GM12865 (cell line): ENCODE data around the gene MSRB3.
"Not testable (repeated sequence)": the region's sequence is repeated elsewhere in the genome, so short reads cannot be mapped to it uniquely, and the experiment has no call there.

Source experiments
- DNase-seq: peaks from one replicate; pipeline ENCODE4 v3.0.0; 2010; ENCODE audit warnings: low read depth
- H3K4me3 ChIP-seq: 2 replicates; pipeline ENCODE4 v1.5.1; 2011; ENCODE audit warnings: mild to moderate bottlenecking, low read depth, low read length, control low read depth
- CTCF ChIP-seq: IDR thresholded peaks from 2 replicates; pipeline ENCODE4 v1.5.1; 2011; ENCODE audit warnings: low read length, control low read depth, low read depth, inconsistent platforms; ENCODE audit not compliant: insufficient read depth; ENCODE audit errors: missing control alignments

The MSRB3 gene

GRCh38 chr12:65275627-65276026 lies 2.9 kb upstream of the MSRB3 start:
- no peak for TF ChIP-seq CTCF
- no peak for DNase-seq
- no peak overlapping the region for H3K4me3 ChIP-seq

GRCh38 chr12:65276916-65277530 lies 1.5 kb upstream of the MSRB3 start:
- DNase-seq, result no peak
- TF ChIP-seq CTCF, result no peak
- H3K4me3 ChIP-seq, result no peak overlapping the region

- H3K4me3 ChIP-seq, result peak overlapping the region; percentile 69; the same call in 1 of the 2 replicates
- TF ChIP-seq CTCF, result no peak
- no peak for DNase-seq
These were observed 398 bp upstream of the MSRB3 start for GRCh38 chr12:65277994-65278575.

- no peak for TF ChIP-seq CTCF
- no peak for DNase-seq
- H3K4me3 ChIP-seq, result peak overlapping the region; percentile 69
These were observed 1.1 kb downstream of the MSRB3 start for GRCh38 chr12:65279369-65280112.

- no peak for TF ChIP-seq CTCF
- no peak overlapping the region for H3K4me3 ChIP-seq
- no peak for DNase-seq
These were observed 1.8 kb downstream of the MSRB3 start for GRCh38 chr12:65280306-65280705.

GRCh38 chr12:65282840-65283239 lies 4.4 kb downstream of the MSRB3 start:
- TF ChIP-seq CTCF, result no peak
- DNase-seq, result no peak
- H3K4me3 ChIP-seq, result no peak overlapping the region

GRCh38 chr12:65285532-65285931 lies 7.0 kb downstream of the MSRB3 start:
- not testable (repeated sequence) for H3K4me3 ChIP-seq, DNase-seq
